ENCODE measurements around the gene SAC3D1.

Gene SAC3D1

DNA sequence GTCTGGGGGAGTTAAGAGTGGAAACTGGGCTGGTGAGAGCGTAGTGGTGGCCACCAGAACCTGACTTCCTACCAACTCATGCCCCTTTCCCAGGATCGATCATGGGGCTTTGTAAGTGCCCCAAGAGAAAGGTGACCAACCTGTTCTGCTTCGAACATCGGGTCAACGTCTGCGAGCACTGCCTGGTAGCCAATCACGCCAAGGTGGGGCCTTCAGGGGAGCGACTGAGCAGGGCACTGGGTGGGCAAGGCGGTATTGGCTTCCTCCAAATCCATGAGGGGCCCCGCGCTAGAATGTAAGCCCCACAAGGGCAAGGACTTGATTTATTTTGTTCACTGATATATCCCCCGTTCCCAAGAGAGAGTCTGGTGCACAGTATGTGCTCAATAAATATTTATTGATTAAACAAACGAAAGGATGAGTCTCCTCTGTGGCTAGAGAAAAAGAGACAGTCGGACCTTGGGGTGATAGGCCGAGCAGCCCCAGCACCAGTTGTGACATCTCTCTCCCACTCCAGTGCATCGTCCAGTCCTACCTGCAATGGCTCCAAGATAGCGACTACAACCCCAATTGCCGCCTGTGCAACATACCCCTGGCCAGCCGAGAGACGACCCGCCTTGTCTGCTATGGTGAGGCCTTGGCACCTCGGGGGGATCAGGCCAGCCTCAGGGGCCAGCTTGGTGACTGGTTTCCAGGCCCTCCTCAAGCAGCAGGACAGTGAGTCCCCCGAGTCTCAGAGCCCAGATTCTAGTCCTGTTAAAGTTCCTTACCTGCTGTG, 43.8 kb downstream of the SAC3D1 start:
- Histone ChIP-seq H3K36me3 (ENCODE audit: low read length) (peaks cover 12% of the 10 kb centered on the region), H3K27me3 (ENCODE audit: low read length) (no peaks in the 10 kb centered on the region), H3F3A (ENCODE audit: insufficient read depth) (no peaks in the 10 kb centered on the region), H3K79me2 (ENCODE audit: insufficient read depth, low read length) (peaks cover 50% of the 10 kb centered on the region), H3K9me3 (ENCODE audit: insufficient read depth, low read length) (no peaks in the 10 kb centered on the region), H3K9me2 (replicated peaks; ENCODE audit: insufficient read depth, low read length) (no peaks in the 10 kb centered on the region), H2AFZ (ENCODE audit: low read depth, low read length, severe bottlenecking) (no peak overlapping the region), H3K4me3 (ENCODE audit: insufficient read depth, low read length, poor library complexity, severe bottlenecking) (peak overlapping the region; percentile 98), H3K27ac (ENCODE audit: low read depth, low read length) (peak overlapping the region; percentile 80), H3K4me2 (ENCODE audit: low read depth, low read length, poor library complexity, severe bottlenecking) (peak overlapping the region; percentile 73), H3K9ac (ENCODE audit: low read length) (peak overlapping the region; percentile 88), H4K20me1 (ENCODE audit: low read depth, low read length) (no peaks in the 10 kb centered on the region)
- no peak for TF ChIP-seq EZH2phosphoT487 (conservative IDR thresholded peaks at IDR 0.05; ENCODE audit: low read length)
- TF ChIP-seq, protein P1, sequence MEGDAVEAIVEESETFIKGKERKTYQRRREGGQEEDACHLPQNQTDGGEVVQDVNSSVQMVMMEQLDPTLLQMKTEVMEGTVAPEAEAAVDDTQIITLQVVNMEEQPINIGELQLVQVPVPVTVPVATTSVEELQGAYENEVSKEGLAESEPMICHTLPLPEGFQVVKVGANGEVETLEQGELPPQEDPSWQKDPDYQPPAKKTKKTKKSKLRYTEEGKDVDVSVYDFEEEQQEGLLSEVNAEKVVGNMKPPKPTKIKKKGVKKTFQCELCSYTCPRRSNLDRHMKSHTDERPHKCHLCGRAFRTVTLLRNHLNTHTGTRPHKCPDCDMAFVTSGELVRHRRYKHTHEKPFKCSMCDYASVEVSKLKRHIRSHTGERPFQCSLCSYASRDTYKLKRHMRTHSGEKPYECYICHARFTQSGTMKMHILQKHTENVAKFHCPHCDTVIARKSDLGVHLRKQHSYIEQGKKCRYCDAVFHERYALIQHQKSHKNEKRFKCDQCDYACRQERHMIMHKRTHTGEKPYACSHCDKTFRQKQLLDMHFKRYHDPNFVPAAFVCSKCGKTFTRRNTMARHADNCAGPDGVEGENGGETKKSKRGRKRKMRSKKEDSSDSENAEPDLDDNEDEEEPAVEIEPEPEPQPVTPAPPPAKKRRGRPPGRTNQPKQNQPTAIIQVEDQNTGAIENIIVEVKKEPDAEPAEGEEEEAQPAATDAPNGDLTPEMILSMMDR (IDR thresholded peaks at IDR 0.05; ENCODE audit: insufficient read depth, low read length, poor library complexity, severe bottlenecking), result no peak

DNA sequence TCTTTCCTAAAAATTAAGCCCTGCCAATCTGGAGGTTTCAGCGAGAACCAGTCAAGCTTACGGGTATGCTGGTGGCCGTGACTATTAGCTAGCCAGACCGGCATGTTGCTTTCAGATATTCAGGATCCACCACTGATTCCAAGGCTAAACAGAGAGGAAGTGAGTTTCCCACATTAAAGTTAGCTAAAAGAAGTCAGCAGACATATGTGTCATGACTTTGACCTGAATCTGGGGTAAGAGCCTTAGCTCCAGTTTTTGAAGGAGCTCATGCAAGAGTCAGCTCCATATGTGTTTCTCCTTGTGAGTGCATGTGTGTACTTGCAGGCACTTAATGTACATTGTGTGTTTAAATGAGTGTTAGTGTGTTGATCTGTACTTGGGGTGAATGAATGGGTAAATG, 44.4 kb downstream of the SAC3D1 start:
- Histone ChIP-seq H3K4me2 (ENCODE audit: low read depth, low read length, poor library complexity, severe bottlenecking) (peak overlapping the region; percentile 73), H3F3A (ENCODE audit: insufficient read depth) (no peaks in the 10 kb centered on the region), H3K79me2 (ENCODE audit: insufficient read depth, low read length) (peaks cover 47% of the 10 kb centered on the region), H3K9me2 (replicated peaks; ENCODE audit: insufficient read depth, low read length) (no peaks in the 10 kb centered on the region), H3K9ac (ENCODE audit: low read length) (no peak overlapping the region), H3K27me3 (ENCODE audit: low read length) (no peaks in the 10 kb centered on the region), H3K9me3 (ENCODE audit: insufficient read depth, low read length) (no peaks in the 10 kb centered on the region), H2AFZ (ENCODE audit: low read depth, low read length, severe bottlenecking) (no peak overlapping the region), H3K36me3 (ENCODE audit: low read length) (peaks cover 9% of the 10 kb centered on the region), H4K20me1 (ENCODE audit: low read depth, low read length) (no peaks in the 10 kb centered on the region), H3K4me3 (ENCODE audit: insufficient read depth, low read length, poor library complexity, severe bottlenecking) (no peak overlapping the region), H3K27ac (ENCODE audit: low read depth, low read length) (no peak overlapping the region)
- TF ChIP-seq, protein P1 (IDR thresholded peaks at IDR 0.05; ENCODE audit: insufficient read depth, low read length, poor library complexity, severe bottlenecking), result no peak
- TF ChIP-seq EZH2phosphoT487 (conservative IDR thresholded peaks at IDR 0.05; ENCODE audit: low read length), result no peak

DNA sequence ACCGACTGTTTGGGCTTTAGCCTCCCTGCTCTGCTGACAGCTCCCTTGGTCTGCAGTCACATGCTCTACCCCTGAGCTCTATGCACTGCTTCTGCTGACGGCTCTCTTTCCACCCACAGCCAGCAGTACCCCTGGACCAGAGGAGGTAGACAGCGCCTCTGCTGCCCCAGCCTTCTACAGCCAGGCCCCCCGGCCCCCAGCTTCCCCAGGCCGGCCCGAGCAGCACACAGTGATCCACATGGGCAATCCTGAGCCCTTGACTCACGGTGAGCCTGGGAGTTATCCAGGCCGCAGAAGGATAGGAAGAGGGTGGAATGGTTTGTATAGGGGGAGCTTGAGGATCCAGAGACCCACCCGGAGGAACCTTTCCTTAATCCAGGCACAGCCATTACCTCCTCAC, 45.8 kb downstream of the SAC3D1 start:
- H3K4me2 ChIP-seq (ENCODE audit: low read depth, low read length, poor library complexity, severe bottlenecking), result no peak overlapping the region
- no peaks in the 10 kb centered on the region for H4K20me1 ChIP-seq (ENCODE audit: low read depth, low read length)
- no peak overlapping the region for H2AFZ ChIP-seq (ENCODE audit: low read depth, low read length, severe bottlenecking)
- H3K9ac ChIP-seq (ENCODE audit: low read length), result no peak overlapping the region
- no peak overlapping the region for H3K27ac ChIP-seq (ENCODE audit: low read depth, low read length)
- H3K36me3 ChIP-seq (ENCODE audit: low read length), result peaks cover 6% of the 10 kb centered on the region; the same call in 1 of the 2 replicates
- no peaks in the 10 kb centered on the region for H3K9me2 ChIP-seq (replicated peaks; ENCODE audit: insufficient read depth, low read length)
- no peaks in the 10 kb centered on the region for H3K27me3 ChIP-seq (ENCODE audit: low read length)
- peaks cover under 1% of the 10 kb centered on the region; the same call in 1 of the 2 replicates for H3F3A ChIP-seq (ENCODE audit: insufficient read depth)
- TF ChIP-seq EZH2phosphoT487 (conservative IDR thresholded peaks at IDR 0.05; ENCODE audit: low read length), result no peak
- TF ChIP-seq, protein P1 (IDR thresholded peaks at IDR 0.05; ENCODE audit: insufficient read depth, low read length, poor library complexity, severe bottlenecking), result no peak
- H3K9me3 ChIP-seq (ENCODE audit: insufficient read depth, low read length), result no peaks in the 10 kb centered on the region
- H3K4me3 ChIP-seq (ENCODE audit: insufficient read depth, low read length, poor library complexity, severe bottlenecking), result no peak overlapping the region
- peaks cover 34% of the 10 kb centered on the region for H3K79me2 ChIP-seq (ENCODE audit: insufficient read depth, low read length)
